ENCODE results near the gene PSME2. TPM values are rescaled to one million over a fixed set of nuclear protein-coding genes. Genes with fewer than 3 reads are reported as not detected.

PSME2 gene
- total RNA-seq, 1 experiment from 2014 or later: 188 TPM

DNA sequence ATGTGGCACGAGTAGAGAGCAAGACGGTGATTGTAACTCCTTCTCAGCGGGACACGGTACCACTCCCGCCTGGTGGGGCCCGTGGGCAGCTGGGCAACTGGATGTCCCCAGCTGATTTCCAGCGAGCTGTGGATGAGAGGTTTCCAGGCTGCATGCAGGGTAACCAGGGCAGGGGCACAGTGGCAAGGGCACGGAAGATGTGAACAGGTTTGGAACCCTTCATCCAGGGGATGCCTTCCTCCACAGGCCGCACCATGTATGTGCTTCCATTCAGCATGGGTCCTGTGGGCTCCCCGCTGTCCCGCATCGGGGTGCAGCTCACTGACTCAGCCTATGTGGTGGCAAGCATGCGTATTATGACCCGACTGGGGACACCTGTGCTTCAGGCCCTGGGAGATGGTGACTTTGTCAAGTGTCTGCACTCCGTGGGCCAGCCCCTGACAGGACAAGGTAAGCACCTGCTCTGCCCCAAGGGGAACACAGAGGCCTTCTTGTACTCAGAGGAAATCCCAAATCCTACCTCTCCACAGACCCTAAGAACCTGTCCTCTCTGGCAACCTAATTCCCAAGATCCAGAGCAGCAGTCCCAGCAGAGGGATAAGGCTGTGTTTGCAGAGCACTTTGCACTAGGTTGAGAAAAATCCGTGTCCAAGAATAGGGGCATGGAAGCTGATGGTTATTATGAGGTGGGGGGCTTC is 48.0 kb downstream of the PSME2 start:
- intact Hi-C loops (cut with micrococcal nuclease; ENCODE audit: unreplicated experiment) (no loop called here), in situ Hi-C loops (cut with HindIII; ENCODE audit: low pct_unique_long_range_greater_than_20kb, low sequenced_read_pairs) (no loop called here)
- no TSS peak for BruUV-seq (replicated peaks)
- no peaks in the 10 kb centered on the region for H3K9me3 ChIP-seq (ENCODE audit: control insufficient read depth, insufficient read depth, low read depth, low read length)
- no peaks in the 10 kb centered on the region; the same call in 1 of the 2 replicates for H3K36me3 ChIP-seq (ENCODE audit: control insufficient read depth, insufficient read depth, low read length)
- no peak overlapping the region for H3K27ac ChIP-seq (ENCODE audit: low read length)
- TF ChIP-seq CTCF (IDR thresholded peaks at IDR 0.05) (no peak), POLR2AphosphoS5 (IDR thresholded peaks at IDR 0.05; ENCODE audit: low read depth, low read length) (no peak), REST (IDR thresholded peaks at IDR 0.05; ENCODE audit: insufficient read depth in 1 of 2, low read depth in 2 of 2, low read length in 1 of 2) (no peak), TCF7L2 (IDR thresholded peaks at IDR 0.05; ENCODE audit: low read depth, low read length) (no peak), SIN3A (IDR thresholded peaks at IDR 0.05; ENCODE audit: borderline replicate concordance, insufficient read depth, low read depth, low read length) (no peak)
- no peaks in the 10 kb centered on the region for H3K27me3 ChIP-seq (ENCODE audit: control insufficient read depth, insufficient read depth, low read length)
- ChIA-PET POLR2A (no interaction called here), CTCF (no interaction called here)
- peaks cover 5% of the 10 kb centered on the region; the same call in 1 of the 2 replicates for H3K4me1 ChIP-seq (ENCODE audit: control insufficient read depth, insufficient read depth, low read length)
- ATAC-seq (no peak), DNase-seq (ENCODE audit: low read depth, low spot score) (no peak)
- H3K4me3 ChIP-seq (ENCODE audit: low read depth in 2 of 2, low read length in 2 of 2): no peak overlapping the region

DNA sequence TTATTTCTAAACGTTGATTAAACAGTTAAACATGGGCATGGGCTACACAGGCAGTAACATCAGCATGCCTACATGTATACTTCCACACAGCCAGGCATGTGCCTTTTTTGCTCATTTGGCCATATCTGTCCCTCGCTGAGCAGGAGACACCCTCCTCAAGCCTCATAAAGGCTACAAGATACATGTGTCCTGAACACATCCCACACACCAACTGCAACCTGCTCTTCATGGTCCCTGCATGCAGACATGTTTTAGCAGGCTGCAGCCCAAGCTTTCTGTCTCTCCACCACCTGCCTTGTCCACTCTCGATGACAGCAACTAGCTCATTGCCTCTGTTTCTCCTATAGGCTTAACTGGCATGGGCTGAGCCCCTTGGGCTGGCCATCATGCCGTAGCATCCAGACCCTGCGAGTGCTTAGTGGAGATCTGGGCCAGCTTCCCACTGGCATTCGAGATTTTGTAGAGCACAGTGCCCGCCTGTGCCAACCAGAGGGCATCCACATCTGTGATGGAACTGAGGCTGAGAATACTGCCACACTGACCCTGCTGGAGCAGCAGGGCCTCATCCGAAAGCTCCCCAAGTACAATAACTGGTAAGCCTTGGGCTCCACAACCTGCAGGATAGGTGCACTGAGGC is 49.7 kb downstream of the PSME2 start:
- in situ Hi-C loops (cut with HindIII; ENCODE audit: low pct_unique_long_range_greater_than_20kb, low sequenced_read_pairs): no loop called here
- POLR2A ChIA-PET: no interaction called here
- ATAC-seq (no peak), DNase-seq (ENCODE audit: low read depth, low spot score) (no peak)
- CTCF ChIA-PET: interaction anchor here (0.6 kb wide), 1 partner anchor 39 kb away, joined by 4 read pairs; no protein-coding TSS in a partner anchor
- Histone ChIP-seq H3K4me3 (ENCODE audit: low read depth in 2 of 2, low read length in 2 of 2) (no peak overlapping the region), H3K36me3 (ENCODE audit: control insufficient read depth, insufficient read depth, low read length) (no peaks in the 10 kb centered on the region; the same call in 1 of the 2 replicates), H3K27ac (ENCODE audit: low read length) (no peak overlapping the region), H3K9me3 (ENCODE audit: control insufficient read depth, insufficient read depth, low read depth, low read length) (no peaks in the 10 kb centered on the region), H3K4me1 (ENCODE audit: control insufficient read depth, insufficient read depth, low read length) (peaks cover 5% of the 10 kb centered on the region; the same call in 1 of the 2 replicates), H3K27me3 (ENCODE audit: control insufficient read depth, insufficient read depth, low read length) (no peaks in the 10 kb centered on the region)
- TF ChIP-seq CTCF (IDR thresholded peaks at IDR 0.05) (no peak), POLR2AphosphoS5 (IDR thresholded peaks at IDR 0.05; ENCODE audit: low read depth, low read length) (no peak), TCF7L2 (IDR thresholded peaks at IDR 0.05; ENCODE audit: low read depth, low read length) (no peak), SIN3A (IDR thresholded peaks at IDR 0.05; ENCODE audit: borderline replicate concordance, insufficient read depth, low read depth, low read length) (no peak), REST (IDR thresholded peaks at IDR 0.05; ENCODE audit: insufficient read depth in 1 of 2, low read depth in 2 of 2, low read length in 1 of 2) (no peak)
- no TSS peak for BruUV-seq (replicated peaks)
- intact Hi-C loops (cut with micrococcal nuclease; ENCODE audit: unreplicated experiment): no loop called here
